GM12892 (cell line): ENCODE measurements around the gene GREM2.

Experiments used
- POLR2A ChIP-seq: IDR thresholded peaks from 2 replicates; pipeline ENCODE4 v1.6.1; 2011; ENCODE audit warnings: low read depth, low read length, control low read depth
- POLR2AphosphoS5 ChIP-seq: IDR thresholded peaks from 2 replicates; pipeline ENCODE4 v1.6.1; 2011; ENCODE audit warnings: low read depth, low read length, control low read depth

DNA sequence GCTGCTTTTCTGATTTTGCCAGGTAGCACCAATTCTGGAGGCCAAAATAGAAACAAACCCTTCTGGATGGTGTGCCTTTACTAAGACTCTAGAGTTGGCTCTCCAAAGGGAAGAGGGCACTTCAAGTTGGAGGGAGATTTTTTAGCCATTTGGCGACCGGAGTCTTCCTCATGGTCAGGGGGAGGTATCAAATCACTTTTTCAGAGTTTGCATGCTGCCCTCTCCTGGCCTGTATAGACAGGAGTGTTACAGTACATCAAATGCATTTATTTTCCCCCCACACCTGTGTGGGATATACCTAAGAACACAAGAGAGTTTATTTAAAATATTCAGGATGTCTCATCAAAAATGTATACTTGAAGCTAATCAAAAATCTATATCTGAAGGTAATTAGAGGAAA, 3.2 kb downstream of the GREM2 start:
- TF ChIP-seq POLR2AphosphoS5, result no peak
- TF ChIP-seq POLR2A, result no peak
